Osteoblast (primary cell): ENCODE results near the gene PLCL2. TPM values are rescaled to one million over a fixed set of nuclear protein-coding genes. Genes with fewer than 3 reads are reported as not detected.

Experiments used
- DNase-seq: peaks from one replicate; pipeline ENCODE4 v3.0.0; 2011; ENCODE audit warnings: low spot score, mixed read lengths; ENCODE audit not compliant: insufficient read length; ENCODE audit errors: missing footprints
- H2AFZ ChIP-seq: 2 replicates; pipeline ENCODE4 v1.6.0; 2011; ENCODE audit warnings: mild to moderate bottlenecking, low read length
- H3K27ac ChIP-seq: 2 replicates; pipeline ENCODE4 v1.5.1; 2011; ENCODE audit warnings: mild to moderate bottlenecking, low read depth, low read length, moderate library complexity
- H3K27me3 ChIP-seq: 2 replicates; pipeline ENCODE4 v1.6.0; 2012; ENCODE audit warnings: mild to moderate bottlenecking, control low read depth, inconsistent platforms, low read length, moderate library complexity; ENCODE audit not compliant: insufficient read depth
- H3K36me3 ChIP-seq: 2 replicates; pipeline ENCODE4 v1.5.1; 2011; ENCODE audit warnings: mild to moderate bottlenecking, low read length, control low read depth, moderate library complexity; ENCODE audit not compliant: insufficient read depth
- H3K4me1 ChIP-seq: 2 replicates; pipeline ENCODE4 v1.5.1; 2011; ENCODE audit warnings: mild to moderate bottlenecking, low read length, control low read depth, moderate library complexity; ENCODE audit not compliant: insufficient read depth
- H3K4me2 ChIP-seq: 2 replicates; pipeline ENCODE4 v1.6.0; 2011; ENCODE audit warnings: mild to moderate bottlenecking, low read length; ENCODE audit not compliant: insufficient read depth
- H3K4me3 ChIP-seq: fragments of 200-600 bp; sonication (generic); 3 replicates; pipeline ENCODE4 v1.5.1; 2012; ENCODE audit warnings: mild to moderate bottlenecking, low read length, inconsistent platforms; ENCODE audit not compliant: insufficient read depth
- H3K79me2 ChIP-seq: 2 replicates; pipeline ENCODE4 v1.6.0; 2012; ENCODE audit warnings: mild to moderate bottlenecking, low read length, control low read depth, inconsistent platforms; ENCODE audit not compliant: insufficient read depth
- H3K9me3 ChIP-seq: 2 replicates; pipeline ENCODE4 v1.5.1; 2011; ENCODE audit warnings: low read depth, low read length, control low read depth
- H4K20me1 ChIP-seq: 2 replicates; pipeline ENCODE4 v1.6.0; 2012; ENCODE audit warnings: mild to moderate bottlenecking, low read length, control low read depth; ENCODE audit not compliant: insufficient read depth
- total RNA-seq: library from RNA; depleted of rRNA; stranded (reverse); fragments of >200 nt; gene quantifications from 2 replicates; pipeline ENCODE4 v1.2.3, GENCODE V29; 2012
- TF ChIP-seq, protein P1 (sequence below): IDR thresholded peaks from 2 replicates; pipeline ENCODE4 v1.5.1; 2011; ENCODE audit warnings: mild to moderate bottlenecking, low read depth, low read length, moderate library complexity; ENCODE audit errors: extremely low read depth

Gene PLCL2
- total RNA-seq, 1 donor: 5.1 TPM

DNA sequence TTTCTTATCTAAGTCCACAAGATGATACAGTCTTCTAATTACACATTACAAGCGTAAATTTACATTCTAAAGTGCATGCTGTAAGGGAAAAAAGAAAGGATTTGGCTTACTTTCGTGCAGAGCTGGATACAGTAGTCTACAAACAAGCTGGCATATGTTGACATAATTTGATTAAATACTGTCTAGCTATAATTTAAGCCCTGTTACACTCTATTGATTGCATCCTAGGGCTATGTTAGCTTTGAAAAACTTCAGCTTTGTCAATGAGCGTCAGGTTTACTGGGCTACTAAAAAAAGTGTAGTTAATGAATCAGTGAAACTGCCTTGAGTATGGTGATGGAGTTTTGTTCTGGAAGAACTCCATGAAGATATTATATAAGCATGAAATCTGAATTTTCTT is 24.5 kb upstream of the PLCL2 start:
- TF ChIP-seq, protein P1, sequence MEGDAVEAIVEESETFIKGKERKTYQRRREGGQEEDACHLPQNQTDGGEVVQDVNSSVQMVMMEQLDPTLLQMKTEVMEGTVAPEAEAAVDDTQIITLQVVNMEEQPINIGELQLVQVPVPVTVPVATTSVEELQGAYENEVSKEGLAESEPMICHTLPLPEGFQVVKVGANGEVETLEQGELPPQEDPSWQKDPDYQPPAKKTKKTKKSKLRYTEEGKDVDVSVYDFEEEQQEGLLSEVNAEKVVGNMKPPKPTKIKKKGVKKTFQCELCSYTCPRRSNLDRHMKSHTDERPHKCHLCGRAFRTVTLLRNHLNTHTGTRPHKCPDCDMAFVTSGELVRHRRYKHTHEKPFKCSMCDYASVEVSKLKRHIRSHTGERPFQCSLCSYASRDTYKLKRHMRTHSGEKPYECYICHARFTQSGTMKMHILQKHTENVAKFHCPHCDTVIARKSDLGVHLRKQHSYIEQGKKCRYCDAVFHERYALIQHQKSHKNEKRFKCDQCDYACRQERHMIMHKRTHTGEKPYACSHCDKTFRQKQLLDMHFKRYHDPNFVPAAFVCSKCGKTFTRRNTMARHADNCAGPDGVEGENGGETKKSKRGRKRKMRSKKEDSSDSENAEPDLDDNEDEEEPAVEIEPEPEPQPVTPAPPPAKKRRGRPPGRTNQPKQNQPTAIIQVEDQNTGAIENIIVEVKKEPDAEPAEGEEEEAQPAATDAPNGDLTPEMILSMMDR: no peak
- Histone ChIP-seq H3K36me3 (no peaks in the 10 kb centered on the region), H4K20me1 (no peaks in the 10 kb centered on the region), H3K4me1 (peaks cover 12% of the 10 kb centered on the region), H3K4me2 (no peak overlapping the region), H3K79me2 (no peaks in the 10 kb centered on the region), H3K27ac (no peak overlapping the region), H3K27me3 (no peaks in the 10 kb centered on the region), H3K9me3 (no peaks in the 10 kb centered on the region), H3K4me3 (no peak overlapping the region), H2AFZ (no peak overlapping the region)
- no peak for DNase-seq

GRCh38 chr3:16861432-16861831 is 23.3 kb upstream of the PLCL2 start:
- no peaks in the 10 kb centered on the region for H3K9me3 ChIP-seq
- H3K27ac ChIP-seq: no peak overlapping the region
- no peak overlapping the region for H3K4me3 ChIP-seq
- no peaks in the 10 kb centered on the region for H4K20me1 ChIP-seq
- DNase-seq: no peak
- H3K4me1 ChIP-seq: peaks cover 24% of the 10 kb centered on the region
- TF ChIP-seq, protein P1: no peak
- no peaks in the 10 kb centered on the region for H3K79me2 ChIP-seq
- H3K36me3 ChIP-seq: no peaks in the 10 kb centered on the region
- H3K27me3 ChIP-seq: no peaks in the 10 kb centered on the region
- H3K4me2 ChIP-seq: no peak overlapping the region
- H2AFZ ChIP-seq: no peak overlapping the region

DNA sequence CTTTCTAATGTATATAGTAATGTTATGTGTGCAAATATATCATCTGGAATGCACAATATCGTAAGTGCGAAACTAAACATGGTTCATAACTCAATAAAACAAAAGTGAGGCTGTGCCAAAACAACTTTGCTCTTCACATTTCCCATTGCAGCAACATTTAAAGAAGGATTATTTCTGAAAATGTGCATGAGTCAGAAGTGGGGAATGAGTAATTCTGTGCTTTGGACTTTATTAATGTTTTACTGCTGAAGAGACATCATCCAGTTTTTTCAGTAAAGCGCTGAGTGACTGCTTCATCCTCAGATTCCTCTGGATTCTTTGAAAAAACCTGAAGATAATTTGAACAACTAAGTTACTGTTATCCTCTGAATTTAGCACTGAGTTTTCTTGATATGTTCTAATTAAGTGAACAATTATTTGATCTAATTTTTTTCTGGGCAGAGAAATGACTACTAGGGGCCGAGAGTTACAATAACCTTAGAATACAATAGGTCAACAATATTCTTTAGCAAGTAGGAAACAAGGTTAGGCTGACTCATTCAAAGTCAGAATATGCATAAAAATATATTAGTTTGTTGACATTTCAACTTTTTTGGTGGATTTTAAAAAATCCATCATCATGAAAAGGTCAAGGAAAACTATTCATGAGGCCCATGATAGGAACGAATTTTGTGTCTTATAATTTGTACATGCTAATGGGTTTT is 20.0 kb upstream of the PLCL2 start:
- Histone ChIP-seq H3K27ac (peak overlapping the region; percentile 49), H2AFZ (no peak overlapping the region)
- DNase-seq: peak; percentile 30

GRCh38 chr3:16865335-16865734 is 19.4 kb upstream of the PLCL2 start:
- Histone ChIP-seq H3K36me3 (no peaks in the 10 kb centered on the region), H3K9me3 (no peaks in the 10 kb centered on the region), H3K4me1 (peaks cover 31% of the 10 kb centered on the region), H3K4me3 (no peak overlapping the region), H4K20me1 (no peaks in the 10 kb centered on the region), H3K4me2 (peak overlapping the region; percentile 49), H2AFZ (no peak overlapping the region), H3K27me3 (peaks cover 30% of the 10 kb centered on the region), H3K79me2 (no peaks in the 10 kb centered on the region), H3K27ac (peak overlapping the region; percentile 17)
- DNase-seq: peak; percentile 62
- TF ChIP-seq, protein P1: no peak

More for the DNA sequence above, 20.0 kb upstream of the PLCL2 start:
- no peaks in the 10 kb centered on the region for H3K36me3 ChIP-seq
- H4K20me1 ChIP-seq: no peaks in the 10 kb centered on the region
- H3K79me2 ChIP-seq: no peaks in the 10 kb centered on the region
- peaks cover 31% of the 10 kb centered on the region for H3K4me1 ChIP-seq
- H3K4me2 ChIP-seq: peak overlapping the region; percentile 49
- no peaks in the 10 kb centered on the region for H3K9me3 ChIP-seq
- H3K4me3 ChIP-seq: no peak overlapping the region
- TF ChIP-seq, protein P1: no peak
- H3K27me3 ChIP-seq: peaks cover 24% of the 10 kb centered on the region
